Stimulated activated naive CD8-positive, alpha-beta T cell treated with anti-CD3 and anti-CD28 coated beads, Interleukin-15, Interleukin-2, amounts not matched to agents 100 U/mL and 50 U/mL, for 24 hours (primary cell): ENCODE measurements around the gene HS6ST3.

Source experiments
- ATAC-seq: fragments of 150-1000 bp; cut with Tn5 transposase; one replicate; pipeline ENCODE4 v1.10.0; 2021
- DNase-seq: peaks from one replicate; pipeline ENCODE4 v3.0.0; 2021

The HS6ST3 gene

GRCh38 chr13:96662036-96662435, 572.1 kb downstream of the HS6ST3 start:
- ATAC-seq: no peak
- DNase-seq: no peak

DNA sequence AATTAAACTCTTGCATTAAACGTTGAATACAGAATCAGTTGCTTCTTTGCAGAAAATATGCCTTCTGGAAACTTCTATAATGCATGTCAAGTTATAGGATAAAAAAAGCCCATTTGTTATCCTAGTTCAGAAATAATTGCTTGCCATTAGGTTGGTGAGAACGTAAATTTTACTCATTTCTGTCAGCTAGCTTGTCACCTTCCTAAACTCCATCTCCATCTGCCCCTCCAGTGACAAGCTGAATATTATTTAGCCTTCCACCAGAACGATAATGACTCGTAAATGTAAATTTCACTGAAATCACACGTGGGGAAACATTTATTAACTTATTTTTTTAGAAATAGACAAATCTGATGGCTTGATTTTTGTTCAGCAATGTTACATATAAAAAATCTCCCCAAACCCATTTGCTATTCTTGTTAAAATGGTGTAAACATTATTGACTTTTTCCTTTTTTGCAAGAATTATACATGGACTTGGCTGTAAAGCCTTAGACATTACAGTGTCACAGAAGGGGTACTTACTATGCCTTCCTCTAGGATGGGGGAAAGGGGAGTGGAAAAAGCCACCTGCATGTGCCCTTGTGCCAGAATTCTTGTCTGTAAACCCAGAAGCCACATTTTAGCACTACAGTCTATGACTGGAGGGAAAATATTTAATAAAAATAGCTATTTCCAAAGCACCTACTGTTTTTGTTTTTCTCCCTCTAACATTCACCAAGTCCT, 577.5 kb downstream of the HS6ST3 start:
- DNase-seq: no peak
- no peak for ATAC-seq

DNA sequence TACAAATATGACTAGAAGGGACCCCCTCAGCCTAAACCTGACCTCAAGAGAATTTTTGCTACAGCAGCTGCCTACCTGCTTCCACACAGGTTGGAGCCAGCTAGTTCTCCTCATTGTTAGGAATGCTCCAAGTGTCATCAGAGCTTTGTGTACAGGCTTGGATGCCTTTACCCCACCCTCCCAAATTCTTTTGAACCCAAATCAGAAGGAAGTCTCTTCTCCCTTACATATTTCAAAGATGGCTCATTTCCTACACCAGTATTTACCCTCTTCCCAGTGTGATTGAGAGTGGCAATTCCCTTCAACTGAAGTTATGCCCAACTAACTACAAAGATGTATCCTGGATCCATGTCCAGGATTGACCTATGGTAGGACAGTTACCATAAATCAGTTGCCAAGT, 581.2 kb downstream of the HS6ST3 start:
- DNase-seq: no peak
- no peak for ATAC-seq

- DNase-seq (no peak), ATAC-seq (no peak)
Observed at GRCh38 chr13:96672016-96672415, 582.1 kb downstream of the HS6ST3 start.

DNA sequence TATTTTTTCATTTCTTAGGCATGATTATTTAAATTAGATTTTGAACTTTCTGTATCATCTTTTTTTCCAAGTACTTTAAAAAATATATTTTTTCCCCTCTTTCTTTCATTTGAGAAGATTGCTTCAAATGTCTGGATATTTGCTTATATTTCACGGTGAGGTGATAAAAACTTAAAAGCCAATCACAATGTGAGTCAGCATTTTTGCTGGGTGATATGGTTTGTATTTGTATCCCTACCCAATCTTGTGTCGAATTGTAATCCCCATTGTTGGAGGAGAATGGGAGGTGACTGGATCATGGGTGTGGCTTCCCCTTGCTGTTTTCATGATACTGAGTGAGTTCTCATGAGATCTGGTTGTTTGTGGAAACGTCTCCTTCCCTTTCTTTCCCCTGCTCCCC, 583.9 kb downstream of the HS6ST3 start:
- ATAC-seq (no peak), DNase-seq (no peak)

GRCh38 chr13:96677029-96677428, 587.1 kb downstream of the HS6ST3 start:
- DNase-seq: no peak
- ATAC-seq: no peak

- DNase-seq (no peak), ATAC-seq (no peak)
Observed at GRCh38 chr13:96678801-96679200, 588.9 kb downstream of the HS6ST3 start.

DNA sequence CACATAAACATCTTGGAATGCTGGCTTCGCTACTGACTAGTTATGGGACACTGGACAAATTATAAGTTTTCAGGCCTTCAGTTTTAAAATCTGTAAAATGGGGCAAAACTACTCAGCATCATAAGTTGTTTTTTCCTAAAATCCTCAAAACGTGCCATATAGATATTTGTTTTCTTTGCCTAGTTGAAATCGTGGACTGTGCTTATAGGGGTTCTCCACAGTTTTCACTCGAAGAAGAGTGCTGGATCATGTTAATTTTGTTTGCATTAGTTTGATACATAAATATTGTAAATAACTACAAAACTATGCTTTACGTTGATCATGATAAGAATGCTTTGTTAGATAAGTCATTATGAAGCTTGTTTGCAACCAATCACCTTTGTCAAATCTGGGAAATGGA, 591.0 kb downstream of the HS6ST3 start:
- ATAC-seq: no peak

DNA sequence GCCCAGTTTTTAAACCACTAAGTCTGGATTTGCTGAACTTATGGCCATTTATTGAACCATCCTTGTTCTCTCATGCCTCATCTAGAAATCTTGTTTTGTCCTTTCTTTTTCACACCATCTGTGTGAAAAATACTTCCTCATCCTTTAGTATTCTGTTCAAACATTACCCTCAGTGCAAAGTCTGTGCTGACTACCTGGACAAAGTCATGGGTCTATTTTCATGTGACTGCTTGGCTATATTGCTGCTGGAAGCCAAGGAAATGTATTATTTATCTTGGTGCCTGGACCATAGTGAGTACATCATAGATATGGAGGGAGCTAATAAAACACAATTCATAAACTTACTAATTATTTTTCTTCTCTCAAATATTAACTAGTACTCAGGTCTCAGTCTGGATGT, 591.9 kb downstream of the HS6ST3 start:
- ATAC-seq (no peak), DNase-seq (no peak)

More for the DNA sequence above, 591.0 kb downstream of the HS6ST3 start:
- DNase-seq: no peak

- ATAC-seq (no peak), DNase-seq (no peak)
Observed at GRCh38 chr13:96684469-96684868, 594.6 kb downstream of the HS6ST3 start.

GRCh38 chr13:96684907-96685306, 595.0 kb downstream of the HS6ST3 start:
- ATAC-seq: no peak
- no peak for DNase-seq

DNA sequence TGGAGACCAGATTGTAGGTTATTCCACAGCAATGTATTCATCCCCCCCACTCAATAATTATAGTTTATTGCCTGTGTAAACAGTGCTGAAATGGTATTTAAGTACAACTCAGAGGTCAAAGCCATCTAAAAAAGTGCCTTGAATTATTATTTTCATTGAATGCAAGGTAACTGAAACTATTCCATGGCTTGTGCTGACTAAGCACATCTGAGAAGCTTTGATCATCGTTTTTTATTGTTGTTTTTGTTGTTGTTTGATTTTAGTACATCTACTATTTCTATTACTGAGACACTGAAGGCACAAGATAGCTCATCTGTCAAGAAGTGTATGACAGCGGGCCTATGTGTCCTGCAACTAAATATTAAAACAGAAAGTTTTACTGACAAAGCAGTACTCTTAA, 596.4 kb downstream of the HS6ST3 start:
- no peak for ATAC-seq

DNA sequence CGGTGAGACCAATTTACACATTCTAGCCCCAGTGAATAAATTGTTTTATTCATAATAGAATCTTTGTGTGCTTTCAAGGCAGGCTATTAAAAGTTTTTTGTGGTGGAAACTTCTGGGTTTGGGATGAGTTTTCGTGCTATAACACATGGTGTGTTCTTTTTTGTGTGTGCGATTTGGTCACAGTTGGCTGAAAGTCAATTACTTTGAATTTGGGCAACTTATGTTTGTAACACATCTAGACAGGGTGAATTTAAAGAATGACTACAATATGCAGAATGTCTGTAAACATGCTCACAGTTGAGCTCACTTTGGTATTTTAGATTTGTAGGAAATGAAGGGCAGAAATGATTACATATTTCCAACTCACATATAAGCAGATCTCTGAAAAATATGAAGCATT, 597.3 kb downstream of the HS6ST3 start:
- ATAC-seq (no peak), DNase-seq (no peak)

More for the DNA sequence above, 596.4 kb downstream of the HS6ST3 start:
- DNase-seq: no peak

DNA sequence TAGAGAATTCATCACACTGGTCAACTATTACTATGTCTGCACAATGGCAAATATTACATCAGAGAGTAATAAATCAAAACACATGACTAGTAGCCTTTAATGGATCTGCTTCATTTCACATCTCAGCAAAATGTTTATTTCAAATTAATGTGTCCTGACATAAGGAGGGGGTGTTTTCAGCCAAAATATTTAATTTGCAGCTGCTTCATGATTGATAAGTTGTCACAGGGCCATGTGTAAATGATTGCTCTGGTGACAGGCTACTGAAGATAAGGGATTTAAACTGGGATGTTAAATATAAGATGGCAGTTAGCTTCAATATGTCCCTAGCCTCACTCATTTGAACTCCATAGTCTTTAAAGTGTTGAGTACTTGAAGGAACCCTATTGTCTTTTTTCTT, 601.1 kb downstream of the HS6ST3 start:
- no peak for ATAC-seq

DNA sequence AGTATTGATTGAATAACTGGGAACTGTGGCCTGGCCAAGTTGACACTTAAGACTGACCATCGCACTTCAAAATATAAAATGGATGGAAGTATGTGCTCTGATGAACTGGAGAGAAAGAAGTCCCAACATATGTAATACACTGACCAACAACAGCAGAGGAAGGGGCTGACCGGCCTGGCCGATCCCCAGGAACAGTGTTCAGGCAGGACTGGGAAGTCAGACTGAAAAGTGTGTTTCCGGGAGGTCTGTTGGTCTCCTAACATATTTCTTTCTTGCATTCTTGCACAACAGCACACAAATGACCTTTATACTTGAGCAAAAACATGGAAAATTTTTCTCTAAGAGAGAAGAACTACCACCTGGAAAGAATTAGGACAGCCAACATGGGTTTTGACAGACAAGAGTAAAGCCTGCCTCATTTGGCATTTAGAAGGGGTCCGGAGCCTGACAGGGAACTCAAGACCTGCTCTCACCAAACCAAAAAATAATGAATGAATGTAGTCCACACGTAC, 606.5 kb downstream of the HS6ST3 start:
- DNase-seq (no peak), ATAC-seq (no peak)

More for the DNA sequence above, 601.1 kb downstream of the HS6ST3 start:
- no peak for DNase-seq

DNA sequence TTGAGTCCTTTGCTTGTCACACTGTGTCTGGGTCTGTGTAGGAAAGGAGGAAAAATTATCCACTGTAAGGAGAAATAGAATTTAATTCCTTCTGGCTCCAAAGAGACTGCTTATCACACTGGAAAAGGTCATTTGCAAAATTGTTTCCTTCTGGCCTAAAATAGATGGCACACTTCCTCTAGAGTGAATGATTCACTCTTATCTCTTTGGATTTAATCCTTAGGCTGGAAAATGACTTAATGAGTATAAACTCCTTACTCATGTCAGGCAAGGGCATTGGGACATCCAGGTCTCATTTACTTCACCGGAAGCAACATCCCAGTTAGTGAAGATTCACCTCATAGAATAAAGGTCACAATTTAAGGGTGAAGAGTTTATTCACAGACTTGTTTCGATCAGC, 610.8 kb downstream of the HS6ST3 start:
- ATAC-seq (no peak), DNase-seq (no peak)

- DNase-seq: no peak
- ATAC-seq: no peak
Observed at GRCh38 chr13:96707146-96707545, 617.2 kb downstream of the HS6ST3 start.

- DNase-seq: no peak
- no peak for ATAC-seq
Observed at GRCh38 chr13:96710166-96710862, 620.4 kb downstream of the HS6ST3 start.

GRCh38 chr13:96720446-96720845, 630.5 kb downstream of the HS6ST3 start:
- no peak for DNase-seq

DNA sequence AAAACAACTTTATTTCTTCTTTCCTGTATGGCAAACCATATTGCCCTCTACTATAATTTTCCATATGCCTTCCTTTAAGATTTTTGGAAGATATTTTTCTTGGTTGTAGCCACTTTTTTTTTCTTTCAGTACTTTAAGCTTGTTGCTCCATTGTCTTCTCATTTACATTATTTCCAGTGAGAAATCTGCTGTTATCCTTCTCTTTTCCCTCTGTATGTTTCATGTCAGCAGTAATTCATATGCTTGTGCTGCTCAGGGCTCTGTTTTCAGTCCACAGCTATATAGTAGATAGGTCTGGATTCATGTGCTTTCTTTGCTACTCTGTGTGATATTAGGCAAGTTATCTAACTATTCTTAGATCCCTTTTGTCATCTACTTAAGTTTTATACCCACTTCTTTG, 636.7 kb downstream of the HS6ST3 start:
- DNase-seq (no peak), ATAC-seq (no peak)

More at GRCh38 chr13:96720446-96720845, 630.5 kb downstream of the HS6ST3 start:
- ATAC-seq: no peak

GRCh38 chr13:96728463-96728862, 638.6 kb downstream of the HS6ST3 start:
- ATAC-seq: no peak
- no peak for DNase-seq

DNA sequence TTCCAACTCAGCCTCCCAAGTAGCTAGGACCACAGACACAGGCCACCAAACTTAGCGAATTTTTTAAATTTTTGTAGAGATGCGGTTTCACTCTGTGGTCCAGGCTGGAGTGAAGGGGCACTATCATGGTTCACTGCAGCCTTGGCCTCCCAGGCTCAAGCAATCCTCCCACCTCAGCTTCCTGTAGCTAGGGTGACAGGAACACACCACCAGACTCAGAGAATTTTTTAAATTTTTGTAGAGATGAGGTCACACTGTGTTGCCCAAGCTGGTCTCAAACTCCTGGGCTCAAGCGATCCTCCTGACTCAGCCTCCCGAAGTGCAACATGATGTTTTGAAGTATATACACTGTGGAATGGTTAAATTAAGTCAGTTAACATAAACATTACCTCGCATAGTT, 640.8 kb downstream of the HS6ST3 start:
- ATAC-seq (no peak), DNase-seq (no peak)

- ATAC-seq (no peak), DNase-seq (no peak)
Observed at GRCh38 chr13:96734499-96734898, 644.6 kb downstream of the HS6ST3 start.

- DNase-seq: no peak
Observed at GRCh38 chr13:96741779-96742178, 651.9 kb downstream of the HS6ST3 start.

More at GRCh38 chr13:96741779-96742178, 651.9 kb downstream of the HS6ST3 start:
- no peak for ATAC-seq
